H9 (cell line): ENCODE measurements around the gene DNAJC6. TPM values are rescaled to one million over a fixed set of nuclear protein-coding genes. Genes with fewer than 3 reads are reported as not detected.

Source experiments
- DNase-seq: peaks from one replicate; pipeline ENCODE4 v3.0.0-alpha.2; 2017
- H2AFZ ChIP-seq: one replicate; pipeline ENCODE4 v1.6.1; 2013; ENCODE audit warnings: mild to moderate bottlenecking, low read length, control low read depth, moderate library complexity
- H2AK5ac ChIP-seq: 2 replicates; pipeline ENCODE4 v1.6.1; 2013; ENCODE audit warnings: low read length, control low read depth, mixed read lengths; ENCODE audit not compliant: insufficient read length
- H2BK120ac ChIP-seq: one replicate; pipeline ENCODE4 v1.6.1; 2013; ENCODE audit warnings: low read depth, mild to moderate bottlenecking, low read length, control low read depth, inconsistent platforms; ENCODE audit not compliant: poor library complexity, severe bottlenecking
- H2BK12ac ChIP-seq: 2 replicates; pipeline ENCODE4 v1.6.1; 2013; ENCODE audit warnings: low read length, control low read depth, mixed read lengths, low read depth; ENCODE audit not compliant: insufficient read length
- H2BK15ac ChIP-seq: 2 replicates; pipeline ENCODE4 v1.6.1; 2013; ENCODE audit warnings: low read depth, low read length, control low read depth
- H2BK20ac ChIP-seq: one replicate; pipeline ENCODE4 v1.6.1; 2013; ENCODE audit warnings: low read depth, mild to moderate bottlenecking, low read length, control low read depth, inconsistent platforms; ENCODE audit not compliant: poor library complexity, severe bottlenecking
- H2BK5ac ChIP-seq: 2 replicates; pipeline ENCODE4 v1.6.1; 2013; ENCODE audit warnings: low read length, control low read depth, mixed read lengths; ENCODE audit not compliant: insufficient read length
- H3K14ac ChIP-seq: 2 replicates; pipeline ENCODE4 v1.6.1; 2013; ENCODE audit warnings: low read length, control low read depth; ENCODE audit not compliant: insufficient read depth
- H3K18ac ChIP-seq: 2 replicates; pipeline ENCODE4 v1.6.1; 2013; ENCODE audit warnings: low read depth, mild to moderate bottlenecking, mixed read lengths, low read length, control low read depth; ENCODE audit not compliant: insufficient read length
- H3K23ac ChIP-seq: 2 replicates; pipeline ENCODE4 v1.6.1; 2013; ENCODE audit warnings: low read length, control low read depth, mixed read lengths, low read depth; ENCODE audit not compliant: insufficient read length
- H3K23me2 ChIP-seq: 2 replicates; pipeline ENCODE4 v1.6.1; 2013; ENCODE audit warnings: low read depth, mild to moderate bottlenecking, mixed read lengths, low read length, control low read depth; ENCODE audit not compliant: insufficient read length, poor library complexity, severe bottlenecking
- H3K27ac ChIP-seq: 2 replicates; pipeline ENCODE4 v1.5.1; 2013; ENCODE audit warnings: low read length, control low read depth, mixed read lengths, low read depth; ENCODE audit not compliant: insufficient read length
- H3K27me3 ChIP-seq: 2 replicates; pipeline ENCODE4 v1.6.1; 2013; ENCODE audit warnings: low read length, control low read depth, inconsistent platforms; ENCODE audit not compliant: insufficient read depth
- H3K4ac ChIP-seq: 2 replicates; pipeline ENCODE4 v1.6.1; 2013; ENCODE audit warnings: low read depth, mild to moderate bottlenecking, control low read depth, inconsistent platforms, low read length, moderate library complexity
- H3K4me1 ChIP-seq: 2 replicates; pipeline ENCODE4 v1.6.1; 2013; ENCODE audit warnings: low read length, control low read depth, inconsistent platforms; ENCODE audit not compliant: insufficient read depth
- H3K4me2 ChIP-seq: 2 replicates; pipeline ENCODE4 v1.6.1; 2013; ENCODE audit warnings: low read length, control low read depth, mixed read lengths; ENCODE audit not compliant: insufficient read length, insufficient read depth
- H3K56ac ChIP-seq: 2 replicates; pipeline ENCODE4 v1.6.1; 2013; ENCODE audit warnings: low read depth, mild to moderate bottlenecking, mixed read lengths, low read length, control low read depth; ENCODE audit not compliant: insufficient read length
- H3K79me1 ChIP-seq: 2 replicates; pipeline ENCODE4 v1.6.1; 2013; ENCODE audit warnings: low read depth, mild to moderate bottlenecking, moderate library complexity, low read length, control low read depth, inconsistent platforms; ENCODE audit not compliant: insufficient read depth, poor library complexity, severe bottlenecking
- H3K79me2 ChIP-seq: 2 replicates; pipeline ENCODE4 v1.6.1; 2013; ENCODE audit warnings: low read length, control low read depth, inconsistent platforms; ENCODE audit not compliant: insufficient read depth
- H3K9ac ChIP-seq: 2 replicates; pipeline ENCODE4 v1.6.1; 2013; ENCODE audit warnings: low read length, control low read depth, mixed read lengths; ENCODE audit not compliant: insufficient read length; ENCODE audit errors: extremely low read depth
- H3K9me3 ChIP-seq: one replicate; pipeline ENCODE4 v1.6.1; 2013; ENCODE audit warnings: low read depth, low read length, inconsistent platforms; ENCODE audit not compliant: control insufficient read depth
- H3T11ph ChIP-seq: one replicate; pipeline ENCODE4 v1.6.1; 2013; ENCODE audit warnings: mild to moderate bottlenecking, low read length, control low read depth, inconsistent platforms
- H4K20me1 ChIP-seq: one replicate; pipeline ENCODE4 v1.6.1; 2013; ENCODE audit not compliant: control insufficient read depth, insufficient read length, insufficient read depth
- H4K5ac ChIP-seq: 2 replicates; pipeline ENCODE4 v1.6.1; 2013; ENCODE audit warnings: low read depth, mild to moderate bottlenecking, mixed read lengths, low read length, control low read depth; ENCODE audit not compliant: insufficient read length
- H4K8ac ChIP-seq: replicated peaks from 2 replicates; pipeline ENCODE4 v1.6.1; 2013; ENCODE audit warnings: low read length, control low read depth, mixed read lengths, low read depth; ENCODE audit not compliant: insufficient read length
- H4K91ac ChIP-seq: 2 replicates; pipeline ENCODE4 v1.6.1; 2013; ENCODE audit warnings: low read depth, mild to moderate bottlenecking, moderate library complexity, mixed read lengths, low read length, control low read depth; ENCODE audit not compliant: insufficient read length
- H3K27ac Mint-ChIP-seq, 3 experiments: 2 replicates in 2 of 3; 3 replicates in 1 of 3; pipeline ENCODE4 v1.8.0; 2020 to 2021; ENCODE audit warnings: mixed read lengths in 3 of 3, mild to moderate bottlenecking in 1 of 3, moderate library complexity in 1 of 3
- H3K27me3 Mint-ChIP-seq: 2 replicates; pipeline ENCODE4 v1.8.0; 2021; ENCODE audit warnings: low read depth, mild to moderate bottlenecking, moderate library complexity, mixed read lengths
- H3K36me3 Mint-ChIP-seq, 3 experiments: 2 replicates in 2 of 3; 3 replicates in 1 of 3; pipeline ENCODE4 v1.8.0; 2020 to 2021; ENCODE audit warnings: low read depth in 3 of 3, mixed read lengths in 3 of 3; ENCODE audit not compliant: insufficient read depth in 1 of 3
- H3K4me1 Mint-ChIP-seq, 2 experiments: 2 replicates each; pipeline ENCODE4 v1.8.0; 2020; ENCODE audit warnings: mixed read lengths in 2 of 2
- H3K4me3 Mint-ChIP-seq, 2 experiments: 2 replicates in 1 of 2; 3 replicates in 1 of 2; pipeline ENCODE4 v1.8.0; 2020 to 2021; ENCODE audit warnings: mild to moderate bottlenecking in 2 of 2, mixed read lengths in 2 of 2, moderate library complexity in 1 of 2
- H3K9me3 Mint-ChIP-seq, 2 experiments: 2 replicates in 1 of 2; 3 replicates in 1 of 2; pipeline ENCODE4 v1.8.0; 2020; ENCODE audit warnings: mild to moderate bottlenecking in 2 of 2, mixed read lengths in 2 of 2, moderate library complexity in 1 of 2
- CTCF ChIP-seq: fragments of 200-600 bp; sonication (generic); conservative IDR thresholded peaks from 3 replicates; pipeline ENCODE4 v1.8.0; 2021; ENCODE audit warnings: antibody characterized with exemption, mild to moderate bottlenecking
- WGBS: extraction: QIAGEN DNeasy Blood & Tissue Kit; methylation state at CpG from one replicate; pipeline ENCODE4 v1.1.7; 2013; ENCODE audit warnings: missing lambda C conversion rate, low lambda C conversion rate, mixed read lengths; ENCODE audit not compliant: insufficient read length; ENCODE audit errors: extremely low coverage; 5-methylcytosine and 5-hydroxymethylcytosine counted together
- total RNA-seq: library from RNA; stranded (reverse); gene quantifications from 2 replicates; pipeline ENCODE4 v1.2.1, GENCODE V29; 2021

DNAJC6 gene
- total RNA-seq, 1 experiment from 2014 or later, result 2.2 TPM

DNA sequence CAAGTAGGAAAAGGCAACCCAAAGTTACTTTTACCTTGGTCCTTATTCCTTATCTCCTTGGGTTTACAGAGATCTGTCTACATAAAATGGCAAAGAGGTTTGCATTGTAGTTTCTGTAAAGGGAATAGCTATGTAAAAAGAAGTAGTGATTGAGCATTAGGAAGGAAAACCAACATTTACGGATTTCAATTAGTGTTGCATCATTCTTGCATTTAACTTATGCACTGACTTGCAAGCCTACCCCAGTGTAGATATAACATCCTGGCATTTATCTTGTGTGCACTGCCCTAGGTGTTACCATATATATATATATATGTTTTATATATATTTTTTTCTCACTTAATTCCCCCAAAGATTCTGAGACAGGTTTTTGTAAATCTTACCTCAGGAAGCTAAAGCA lies 107.4 kb downstream of the DNAJC6 start:
- Mint-ChIP-seq H3K9me3 (no peaks in the 10 kb centered on the region; a peak in 1 of 5 replicates), H3K27ac (no peak overlapping the region), H3K36me3 (peaks cover 0 to 6% (median 0%) of the 10 kb centered on the region in 3 experiments; a peak in 2 of 7 replicates), H3K4me3 (no peak overlapping the region), H3K27me3 (no peaks in the 10 kb centered on the region), H3K4me1 (peaks cover 22 to 28% of the 10 kb centered on the region in 2 experiments)
- Histone ChIP-seq H4K20me1 (no peaks in the 10 kb centered on the region), H4K5ac (no peak overlapping the region), H3K56ac (no peak overlapping the region), H2AK5ac (no peak overlapping the region), H3K79me1 (no peaks in the 10 kb centered on the region), H4K91ac (no peak overlapping the region), H3K23ac (no peak overlapping the region), H3K23me2 (peaks cover 9% of the 10 kb centered on the region), H2BK120ac (no peak overlapping the region), H3K9ac (no peak overlapping the region), H3K4ac (no peak overlapping the region), H3K18ac (no peak overlapping the region), H2BK12ac (no peak overlapping the region), H2BK20ac (no peak overlapping the region), H4K8ac (no peak overlapping the region), H2BK15ac (no peak overlapping the region), H3K27ac (no peak overlapping the region), H3K27me3 (no peaks in the 10 kb centered on the region), H3K4me2 (no peak overlapping the region), H3K14ac (no peak overlapping the region), H3K9me3 (no peaks in the 10 kb centered on the region), H3K79me2 (no peaks in the 10 kb centered on the region), H2AFZ (no peak overlapping the region), H3T11ph (no peak overlapping the region), H2BK5ac (no peak overlapping the region), H3K4me1 (no peaks in the 10 kb centered on the region; the same call in 1 of the 2 replicates)
- no peak for DNase-seq
- no peak for TF ChIP-seq CTCF
- no CpG with 5 or more reads among the region's 1 CpG for WGBS
